HG03442 (cell line): Measurements from ENCODE around the gene ZBTB43.
"Not testable (repeated sequence)": the region's sequence is repeated elsewhere in the genome, so short reads cannot be mapped to it uniquely, and the experiment has no call there.

Experiments used
- ATAC-seq: cut with Tn5 transposase; IDR thresholded peaks from one replicate; pipeline ENCODE4 v1.9.1; 2021; ENCODE audit warnings: mild to moderate bottlenecking, moderate library complexity; ENCODE audit not compliant: unreplicated experiment

Gene ZBTB43

GRCh38 chr9:126804696-126805553, at the start of gene ZBTB43:
Gene ZBTB43 (plus strand): TSS chr9:126805040. CDS start chr9:126832510, 27,470 bp downstream.
- peak; percentile 69 for ATAC-seq

GRCh38 chr9:126755317-126755875, 49.4 kb upstream of the ZBTB43 start:
- no peak for ATAC-seq

DNA sequence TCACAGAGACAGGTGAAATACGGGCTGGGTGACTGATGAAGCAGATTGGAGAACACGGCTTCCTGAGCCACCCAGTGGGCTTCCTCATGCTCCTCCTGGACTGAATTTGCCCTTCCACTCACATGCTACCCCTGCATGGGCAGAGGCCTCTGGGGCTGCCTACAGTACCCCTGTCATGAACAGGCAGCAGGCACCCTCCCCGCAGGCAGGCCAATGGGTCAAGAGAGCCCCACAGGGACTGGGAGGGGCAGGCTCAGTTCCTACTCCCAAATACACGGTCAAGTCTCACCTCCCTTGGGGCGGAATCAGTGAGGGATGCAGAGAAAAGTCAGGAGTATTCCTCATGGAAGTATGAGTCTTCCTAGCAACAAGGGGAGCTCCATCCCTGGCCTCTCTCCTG, 48.6 kb upstream of the ZBTB43 start:
- ATAC-seq, result no peak

GRCh38 chr9:126756876-126757415, 47.9 kb upstream of the ZBTB43 start:
- no peak for ATAC-seq

DNA sequence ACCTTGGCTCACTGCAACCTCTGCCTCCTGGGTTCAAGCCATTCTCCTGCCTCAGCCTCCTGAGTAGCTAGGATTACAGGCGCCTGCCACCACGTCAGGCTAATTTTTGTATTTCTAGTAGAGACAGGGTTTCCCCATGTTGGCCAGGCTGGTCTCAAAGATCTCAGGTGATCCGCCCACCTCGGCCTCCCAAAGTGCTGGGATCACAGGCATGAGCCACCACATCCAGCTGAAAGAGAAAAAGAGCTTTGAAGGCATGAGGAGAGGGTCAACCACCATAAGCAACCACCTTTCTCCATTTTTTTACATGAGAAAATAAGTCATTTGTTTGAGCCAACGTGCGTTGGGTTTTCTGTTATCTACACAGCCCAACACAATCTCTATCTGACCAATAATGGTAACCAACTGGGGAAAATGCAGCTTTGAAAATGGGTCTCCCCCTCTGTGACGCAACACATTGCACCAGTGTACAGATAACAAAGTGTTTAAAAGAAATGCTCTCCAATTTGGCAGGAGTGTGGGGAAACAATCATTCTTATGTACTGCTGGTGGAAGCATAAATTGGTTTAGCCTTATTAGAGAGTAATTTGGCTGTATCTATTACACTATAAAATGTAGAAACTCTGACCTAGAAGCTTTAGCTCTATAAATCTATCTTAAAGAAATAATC, 45.8 kb upstream of the ZBTB43 start:
- ATAC-seq, result no peak

- ATAC-seq, result no peak
Measured at GRCh38 chr9:126761274-126761673, 43.6 kb upstream of the ZBTB43 start.

GRCh38 chr9:126763130-126763764, 41.6 kb upstream of the ZBTB43 start:
- ATAC-seq, result no peak

- ATAC-seq, result no peak
Measured at GRCh38 chr9:126773004-126773607, 31.7 kb upstream of the ZBTB43 start.

DNA sequence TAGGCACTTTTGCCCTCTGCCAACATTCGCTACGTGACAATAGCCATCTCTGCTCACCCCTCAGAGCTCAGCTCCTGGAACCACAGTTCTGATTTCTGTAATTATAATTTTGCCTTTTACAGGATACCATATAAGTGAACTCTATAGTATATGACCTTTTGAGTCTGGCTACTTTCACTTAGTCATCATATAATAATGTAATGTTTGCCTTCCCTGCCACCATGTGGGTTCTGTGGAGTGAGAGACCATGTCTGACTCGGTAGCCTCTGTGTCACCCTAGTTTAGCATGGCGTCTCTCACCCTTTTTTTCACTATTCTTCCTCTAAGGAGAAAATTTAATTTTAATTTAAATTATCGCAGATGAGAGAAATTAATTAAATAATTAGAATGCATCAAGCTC, 28.9 kb upstream of the ZBTB43 start:
- no peak for ATAC-seq

GRCh38 chr9:126777733-126778132, 27.1 kb upstream of the ZBTB43 start:
- ATAC-seq, result no peak

DNA sequence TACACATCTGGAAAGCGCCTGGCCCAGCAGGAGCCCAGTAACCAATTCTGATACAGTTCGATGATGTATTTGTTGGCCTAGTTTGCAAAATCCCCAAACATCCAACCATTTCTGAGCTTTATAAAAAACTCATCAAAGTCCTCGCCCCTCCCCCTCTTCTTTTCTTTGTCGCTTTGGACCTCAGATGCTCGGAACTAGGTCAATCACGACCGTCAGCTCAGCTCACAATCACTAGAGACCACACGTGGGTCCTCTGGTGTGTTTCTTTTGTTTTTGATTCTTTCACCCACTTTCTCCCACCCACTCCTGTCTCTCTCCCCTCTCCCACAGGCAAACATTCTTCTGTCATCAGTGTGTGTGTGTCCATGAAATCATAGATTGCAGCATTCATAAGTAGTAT, 26.7 kb upstream of the ZBTB43 start:
- no peak for ATAC-seq

DNA sequence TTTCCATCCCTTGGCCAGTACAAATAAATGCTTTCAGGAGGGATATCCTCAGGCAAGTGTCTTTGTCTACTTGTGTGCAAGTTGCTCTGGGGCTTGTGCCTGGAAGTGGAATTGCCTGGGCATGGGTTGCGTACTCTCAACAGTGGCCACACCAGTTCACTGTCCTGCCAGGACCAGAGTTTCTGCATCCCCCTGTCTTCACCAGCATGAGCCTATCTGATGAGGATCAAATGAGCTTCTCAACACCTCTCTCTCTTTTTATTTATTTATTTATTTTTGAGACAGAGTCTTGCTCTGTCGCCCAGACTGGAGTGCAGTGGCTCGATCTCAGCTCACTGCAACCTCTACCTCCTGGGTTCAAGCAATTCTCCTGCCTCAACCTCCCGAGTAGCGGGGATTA, 26.1 kb upstream of the ZBTB43 start:
- not testable (repeated sequence) for ATAC-seq

DNA sequence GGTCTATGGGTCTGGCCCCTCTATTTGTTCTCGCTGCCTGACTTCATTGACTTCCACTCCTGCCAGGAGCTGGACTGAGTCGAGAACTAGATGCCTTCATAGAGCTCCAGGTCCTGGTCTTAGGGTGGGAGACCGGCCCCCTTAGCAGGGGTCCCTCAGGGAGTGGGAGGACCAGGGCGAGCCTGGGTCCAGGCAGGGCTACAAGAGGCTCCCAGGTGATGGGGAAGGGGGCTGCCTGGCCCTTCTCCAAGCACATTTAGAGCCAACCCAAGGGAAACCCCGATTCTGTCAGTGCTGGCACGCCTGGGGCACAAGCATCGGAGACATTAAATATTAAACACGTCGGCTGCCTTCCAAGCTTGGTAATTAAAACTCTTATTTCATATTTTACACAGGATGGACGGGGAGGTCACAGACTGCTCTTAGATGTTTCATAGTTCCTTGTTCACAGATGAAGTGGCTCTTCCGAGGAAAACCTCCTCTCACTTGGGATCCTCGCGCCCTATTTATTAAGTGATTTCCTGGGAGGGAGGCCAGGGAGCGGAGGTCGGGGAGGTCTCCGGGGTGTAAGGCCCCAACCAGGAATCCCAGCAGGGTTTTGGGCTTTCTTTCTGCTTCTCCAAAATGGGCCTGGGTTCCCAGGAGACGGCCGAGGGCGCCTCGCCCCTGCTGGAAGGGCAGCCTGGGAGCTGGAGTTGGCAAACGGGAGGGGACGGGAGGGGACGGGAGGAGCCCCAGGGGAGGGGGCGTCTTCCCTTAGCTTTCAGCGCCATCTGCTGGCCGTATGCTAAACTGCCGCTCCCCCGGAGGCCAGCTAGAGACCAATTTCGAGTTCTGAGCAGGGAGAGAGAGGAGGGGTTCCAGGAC, 23.4 kb upstream of the ZBTB43 start:
- ATAC-seq, result no peak

GRCh38 chr9:126782053-126782388, 22.8 kb upstream of the ZBTB43 start:
- ATAC-seq, result no peak

GRCh38 chr9:126783949-126784348, 20.9 kb upstream of the ZBTB43 start:
- ATAC-seq, result no peak

DNA sequence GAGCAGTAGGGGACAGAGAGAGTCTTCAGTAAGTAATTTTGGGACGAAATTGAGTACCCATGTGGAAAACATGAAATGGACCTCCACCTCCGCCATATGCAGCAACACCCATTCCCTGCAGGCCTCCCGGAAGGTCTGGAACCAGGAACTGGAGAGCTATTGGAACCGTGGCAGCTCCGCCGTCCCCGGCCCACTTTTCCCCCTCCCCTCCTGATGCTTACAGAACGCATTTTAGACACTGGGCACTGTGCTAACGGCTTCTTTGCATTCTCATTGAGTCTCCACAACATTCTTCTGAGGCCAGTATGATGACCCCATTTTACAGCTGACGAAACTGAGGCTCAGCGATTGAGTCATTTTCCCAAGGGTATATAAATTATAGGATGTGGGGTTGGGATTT, 20.4 kb upstream of the ZBTB43 start:
- no peak for ATAC-seq

DNA sequence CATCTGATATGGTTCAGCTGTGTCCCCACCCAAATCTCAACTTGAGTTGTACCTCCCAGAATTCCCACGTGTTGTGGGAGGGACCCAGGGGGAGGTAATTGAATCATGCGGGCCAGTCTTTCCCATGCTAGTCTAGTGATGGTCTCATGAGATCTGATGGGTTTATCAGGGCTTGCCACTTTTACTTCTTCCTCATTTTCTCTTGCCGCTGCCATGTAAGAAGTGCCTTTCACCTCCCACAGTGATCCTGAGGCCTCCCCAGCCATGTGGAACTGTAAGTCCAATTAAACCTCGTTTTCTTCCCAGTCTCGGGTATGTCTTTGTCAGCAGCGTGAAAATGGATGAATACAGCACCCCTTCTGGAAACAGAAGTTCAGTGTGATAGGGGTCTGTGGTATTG, 20.0 kb upstream of the ZBTB43 start:
- not testable (repeated sequence) for ATAC-seq

GRCh38 chr9:126788046-126788445, 16.8 kb upstream of the ZBTB43 start:
- no peak for ATAC-seq

- ATAC-seq, result no peak
Measured at GRCh38 chr9:126788634-126789349, 16.0 kb upstream of the ZBTB43 start.
